Endodermal cell (in vitro differentiated cells): ENCODE data around the gene RPS6KA2. TPM values are rescaled to one million over a fixed set of nuclear protein-coding genes. Genes with fewer than 3 reads are reported as not detected.
A peak's percentile ranks its signal among the peaks of the same experiment; 100 is the strongest.

Experiments used
- DNase-seq: peaks from one replicate; pipeline ENCODE4 v3.0.0-alpha.2; 2017
- H3K27ac ChIP-seq: 2 replicates; pipeline ENCODE4 v1.5.1; 2013; ENCODE audit warnings: mild to moderate bottlenecking, low read depth, low read length, moderate library complexity
- H3K27me3 ChIP-seq: 2 replicates; pipeline ENCODE4 v1.6.1; 2013; ENCODE audit warnings: mild to moderate bottlenecking, low read length, moderate library complexity; ENCODE audit not compliant: insufficient read depth, control insufficient read depth, poor library complexity, severe bottlenecking
- H3K36me3 ChIP-seq: 2 replicates; pipeline ENCODE4 v1.7.0; 2013; ENCODE audit warnings: mild to moderate bottlenecking, low read length, moderate library complexity; ENCODE audit not compliant: control insufficient read depth, insufficient read depth
- H3K4me1 ChIP-seq: one replicate; pipeline ENCODE4 v1.7.0; 2013; ENCODE audit warnings: low read length; ENCODE audit not compliant: control insufficient read depth, insufficient read depth
- H3K4me3 ChIP-seq: 2 replicates; pipeline ENCODE4 v1.5.1; 2013; ENCODE audit warnings: mild to moderate bottlenecking, low read length, moderate library complexity
- H3K9ac ChIP-seq: 2 replicates; pipeline ENCODE4 v1.6.1; 2013; ENCODE audit warnings: mild to moderate bottlenecking, low read length, moderate library complexity; ENCODE audit not compliant: poor library complexity, severe bottlenecking; ENCODE audit errors: extremely low read depth
- H3K9me3 ChIP-seq: 2 replicates; pipeline ENCODE4 v1.6.1; 2013; ENCODE audit warnings: mild to moderate bottlenecking, low read length, moderate library complexity; ENCODE audit not compliant: control insufficient read depth
- H3K27ac Mint-ChIP-seq: 2 replicates; pipeline ENCODE4 v1.8.0; 2020; ENCODE audit warnings: mixed read lengths
- H3K27me3 Mint-ChIP-seq: 2 replicates; pipeline ENCODE4 v1.8.0; 2021; ENCODE audit warnings: mild to moderate bottlenecking, mixed read lengths; ENCODE audit not compliant: insufficient read depth
- H3K36me3 Mint-ChIP-seq: 2 replicates; pipeline ENCODE4 v1.8.0; 2020; ENCODE audit warnings: low read depth, mixed read lengths
- H3K4me1 Mint-ChIP-seq: 2 replicates; pipeline ENCODE4 v1.8.0; 2020; ENCODE audit warnings: mixed read lengths
- H3K4me3 Mint-ChIP-seq: 2 replicates; pipeline ENCODE4 v1.8.0; 2020; ENCODE audit warnings: mild to moderate bottlenecking, moderate library complexity, mixed read lengths
- H3K9me3 Mint-ChIP-seq: 2 replicates; pipeline ENCODE4 v1.8.0; 2020; ENCODE audit warnings: mild to moderate bottlenecking, mixed read lengths
- CTCF ChIP-seq: fragments of 200-600 bp; sonication (generic); conservative IDR thresholded peaks from 2 replicates; pipeline ENCODE4 v1.5.0; 2021; ENCODE audit warnings: antibody characterized with exemption, mild to moderate bottlenecking
- WGBS, 2 experiments: methylation state at CpG; one replicate each; pipeline versions ENCODE4 v1.1.5 to v1.1.7; 2013; ENCODE audit warnings: missing lambda C conversion rate in 2 of 2, mixed read lengths in 1 of 2; ENCODE audit not compliant: insufficient coverage in 1 of 2, insufficient read length in 1 of 2; 5-methylcytosine and 5-hydroxymethylcytosine counted together
- total RNA-seq, 2 donors: library from RNA; stranded (reverse); fragmentation: NEBNext Ultra II Directional in 1 of 2; extraction: Animal tissue kit (Norgen Biotek cat#: 25700) in 1 of 2; gene quantifications; 2 replicates in 1 of 2; 3 replicates in 1 of 2; pipeline ENCODE4 v1.2.1, GENCODE V29; 2021

Gene RPS6KA2
- total RNA-seq, 2 donors from 2014 or later = 17.9 to 23.9 TPM

- Histone ChIP-seq H3K9ac (no peak overlapping the region), H3K4me3 (no peak overlapping the region), H3K27ac (no peak overlapping the region), H3K9me3 (no peaks in the 10 kb centered on the region), H3K27me3 (no peaks in the 10 kb centered on the region), H3K36me3 (no peaks in the 10 kb centered on the region), H3K4me1 (no peaks in the 10 kb centered on the region)
- no peaks in the 10 kb centered on the region for H3K36me3 Mint-ChIP-seq
- peak; percentile 25 for DNase-seq
- H3K9me3 Mint-ChIP-seq = no peaks in the 10 kb centered on the region
- 93 to 94% methylated on average over 5 to 7 of the region's 7 CpGs for WGBS, 2 experiments
- H3K27ac Mint-ChIP-seq = no peak overlapping the region
- H3K27me3 Mint-ChIP-seq = no peaks in the 10 kb centered on the region
- no peak for TF ChIP-seq CTCF
- peaks cover 3% of the 10 kb centered on the region for H3K4me1 Mint-ChIP-seq
- H3K4me3 Mint-ChIP-seq = no peak overlapping the region
These were observed 35.0 kb downstream of the RPS6KA2 start for GRCh38 chr6:166591961-166592520.

GRCh38 chr6:166591026-166591425, 36.0 kb downstream of the RPS6KA2 start:
- Mint-ChIP-seq H3K27me3 (no peaks in the 10 kb centered on the region), H3K27ac (no peak overlapping the region), H3K9me3 (no peaks in the 10 kb centered on the region), H3K36me3 (no peaks in the 10 kb centered on the region), H3K4me3 (no peak overlapping the region), H3K4me1 (peaks cover 3% of the 10 kb centered on the region)
- no peaks in the 10 kb centered on the region for H3K27me3 ChIP-seq
- no peaks in the 10 kb centered on the region for H3K36me3 ChIP-seq
- H3K4me1 ChIP-seq = no peaks in the 10 kb centered on the region
- H3K4me3 ChIP-seq = no peak overlapping the region
- no peaks in the 10 kb centered on the region for H3K9me3 ChIP-seq
- 95 to 97% methylated on average over 10 to 11 of the region's 11 CpGs for WGBS, 2 experiments
- TF ChIP-seq CTCF = no peak
- H3K27ac ChIP-seq = no peak overlapping the region
- H3K9ac ChIP-seq = no peak overlapping the region
- no peak for DNase-seq

GRCh38 chr6:166589786-166590574, 37.1 kb downstream of the RPS6KA2 start:
- H3K4me1 Mint-ChIP-seq = peaks cover 3% of the 10 kb centered on the region
- WGBS, 2 experiments = 84 to 90% methylated on average over 6 to 8 of the region's 8 CpGs
- H3K9ac ChIP-seq = no peak overlapping the region

More at GRCh38 chr6:166589786-166590574, 37.1 kb downstream of the RPS6KA2 start:
- Mint-ChIP-seq H3K36me3 (no peaks in the 10 kb centered on the region), H3K27ac (no peak overlapping the region), H3K4me3 (no peak overlapping the region), H3K9me3 (no peaks in the 10 kb centered on the region), H3K27me3 (no peaks in the 10 kb centered on the region)
- no peak for TF ChIP-seq CTCF
- Histone ChIP-seq H3K4me3 (no peak overlapping the region), H3K27ac (no peak overlapping the region), H3K4me1 (no peaks in the 10 kb centered on the region), H3K27me3 (no peaks in the 10 kb centered on the region), H3K36me3 (no peaks in the 10 kb centered on the region), H3K9me3 (no peaks in the 10 kb centered on the region)
- peak; percentile 24 for DNase-seq
